Hematopoietic multipotent progenitor cell treated with erythropoietin and hydrocortisone succinate and interleukin-3 and kit ligand, for 8 days (in vitro differentiated cells): Measurements from ENCODE around the gene AGPAT3.

Source experiments
- DNase-seq: peaks from one replicate; pipeline ENCODE4 v3.0.0-alpha.2; 2015

AGPAT3 gene

DNA sequence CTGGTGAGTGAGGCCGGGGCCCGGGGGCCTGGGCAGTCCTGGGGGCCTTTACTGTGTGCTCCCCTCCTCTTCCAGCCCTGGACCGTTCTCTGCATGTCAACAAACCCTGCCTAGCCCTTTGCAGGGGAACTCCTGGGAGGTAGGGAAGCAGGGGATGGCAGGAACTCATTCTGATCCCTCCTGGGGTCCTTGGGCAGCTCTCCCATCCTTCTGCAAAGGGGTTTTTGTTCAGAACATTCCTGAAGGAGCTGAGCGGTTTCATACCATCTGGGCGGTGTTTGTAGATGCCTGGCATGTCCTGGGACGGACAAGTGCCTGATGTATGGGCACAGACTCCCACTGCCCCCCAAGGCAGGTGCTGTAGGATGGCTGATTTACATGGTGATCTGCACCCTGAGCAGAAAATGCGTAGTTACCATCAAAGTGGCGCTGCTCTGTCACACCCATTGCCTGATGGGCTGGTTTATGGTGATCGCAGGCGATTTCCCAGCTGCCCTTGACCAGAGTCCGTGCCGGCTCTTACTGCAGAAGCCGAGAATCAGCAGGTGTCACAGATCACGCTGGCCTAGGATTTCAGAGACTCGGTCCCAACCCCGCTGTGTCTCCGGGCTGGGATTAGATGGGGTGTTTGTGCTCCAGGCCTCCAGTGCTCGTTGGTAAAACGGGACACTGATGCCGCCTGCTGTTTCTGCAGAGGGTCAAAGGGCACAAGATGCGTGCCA, 75.5 kb downstream of the AGPAT3 start:
- no peak for DNase-seq

DNA sequence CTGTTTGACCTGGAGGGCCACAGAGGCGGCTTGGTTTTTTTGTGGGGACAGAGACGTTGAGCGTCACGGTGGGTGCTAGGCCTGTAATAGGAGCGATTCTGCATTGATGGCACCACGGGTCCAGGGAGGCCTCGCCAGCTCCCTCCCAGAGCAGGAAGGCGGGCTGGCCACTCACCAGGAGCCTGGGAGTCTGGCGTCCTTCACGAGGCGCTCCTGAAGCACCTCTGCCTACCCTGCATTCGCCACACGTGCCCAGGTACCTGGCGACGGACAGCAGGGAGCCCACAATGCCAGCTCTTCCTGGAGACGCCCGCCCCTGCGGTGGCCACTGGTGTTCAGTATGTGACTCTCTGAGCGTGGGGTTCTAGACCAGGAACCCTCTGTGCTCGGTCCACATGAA, 77.2 kb downstream of the AGPAT3 start:
- no peak for DNase-seq

- DNase-seq = no peak
These were observed 77.6 kb downstream of the AGPAT3 start for GRCh38 chr21:43942621-43943020.

- no peak for DNase-seq
These were observed 78.6 kb downstream of the AGPAT3 start for GRCh38 chr21:43943512-43944077.

DNA sequence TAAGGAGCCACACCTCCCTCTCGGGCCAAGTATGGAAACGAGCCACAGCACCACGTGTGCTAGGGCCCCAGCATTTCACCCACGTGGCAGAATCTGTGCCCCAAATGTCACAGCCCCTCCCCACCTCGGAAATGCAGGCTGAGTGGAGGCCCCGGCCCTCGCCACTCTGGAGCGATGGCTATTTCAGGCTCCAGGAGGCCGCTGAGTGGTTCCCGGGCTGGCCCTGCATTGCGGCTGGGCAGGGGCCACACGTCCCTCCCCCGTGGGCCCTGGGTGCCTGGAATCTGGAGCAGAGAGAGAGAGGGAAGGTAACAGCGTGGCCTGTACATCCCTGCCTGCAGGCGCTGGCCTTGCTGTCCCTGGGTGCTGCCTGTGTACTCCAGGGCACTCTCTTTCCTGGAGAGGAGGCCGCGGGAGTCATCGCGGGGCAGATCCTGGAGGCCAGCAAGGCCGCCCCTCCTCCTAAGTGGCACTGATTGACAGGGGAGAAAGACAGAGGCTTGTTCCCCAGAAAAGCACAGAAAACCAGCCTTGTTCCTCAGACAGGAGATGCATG, 79.1 kb downstream of the AGPAT3 start:
- no peak for DNase-seq

GRCh38 chr21:43944757-43945156, 79.7 kb downstream of the AGPAT3 start:
- DNase-seq = no peak

GRCh38 chr21:43948740-43949498, 83.9 kb downstream of the AGPAT3 start:
- DNase-seq = peak; percentile 24

- DNase-seq = no peak
These were observed 84.6 kb downstream of the AGPAT3 start for GRCh38 chr21:43949499-43950208.

DNA sequence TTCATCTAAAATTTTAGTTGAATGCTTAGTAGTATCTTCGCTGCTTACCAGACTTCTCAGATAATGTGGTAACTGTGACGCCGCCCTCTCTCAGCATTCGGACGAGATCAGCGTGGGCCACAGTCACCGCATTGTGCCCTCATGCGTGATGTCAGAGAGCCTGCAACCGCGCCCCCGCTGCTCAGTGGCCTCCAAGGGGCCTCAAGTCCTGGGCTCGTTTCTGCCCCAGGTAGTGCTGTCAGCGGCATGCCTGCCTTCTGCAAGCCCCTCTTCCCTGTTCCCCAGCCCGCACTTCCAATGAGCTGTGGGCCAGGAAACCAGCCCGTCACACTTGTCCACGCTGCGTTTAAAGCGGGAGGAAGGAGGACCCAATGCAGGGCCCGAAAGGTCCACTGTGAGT, 85.5 kb downstream of the AGPAT3 start:
- DNase-seq = no peak

GRCh38 chr21:43950936-43951335, 85.9 kb downstream of the AGPAT3 start:
- no peak for DNase-seq

- no peak for DNase-seq
These were observed 87.1 kb downstream of the AGPAT3 start for GRCh38 chr21:43951911-43952703.

DNA sequence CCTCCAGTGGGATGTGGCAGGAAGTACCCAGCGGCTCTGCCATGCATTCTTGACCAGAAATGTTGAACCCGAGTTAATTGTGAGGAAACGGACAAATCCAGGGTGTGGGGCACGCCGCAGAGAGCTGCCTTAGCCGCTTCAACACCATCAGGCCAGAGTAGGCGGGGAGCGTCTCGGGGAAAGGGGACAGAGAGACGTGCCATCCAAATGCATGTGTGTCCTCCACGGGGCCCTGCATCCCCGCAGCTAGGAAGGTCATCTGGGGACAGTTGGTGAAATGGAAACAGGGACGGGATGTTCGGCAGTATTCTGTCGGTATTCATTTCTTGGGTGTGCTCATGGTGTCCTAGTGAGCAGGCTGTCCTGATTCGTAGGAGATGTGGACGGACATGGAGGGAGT, 88.0 kb downstream of the AGPAT3 start:
- DNase-seq = no peak

- DNase-seq = no peak
These were observed 89.0 kb downstream of the AGPAT3 start for GRCh38 chr21:43954042-43954441.

GRCh38 chr21:43954896-43955295, 89.9 kb downstream of the AGPAT3 start:
- no peak for DNase-seq

GRCh38 chr21:43956019-43956669, 91.1 kb downstream of the AGPAT3 start:
- no peak for DNase-seq

- no peak for DNase-seq
These were observed 91.6 kb downstream of the AGPAT3 start for GRCh38 chr21:43956670-43957035.

GRCh38 chr21:43957128-43957571, 92.1 kb downstream of the AGPAT3 start:
- DNase-seq = no peak

- DNase-seq = no peak
These were observed 92.8 kb downstream of the AGPAT3 start for GRCh38 chr21:43957611-43958362.

DNA sequence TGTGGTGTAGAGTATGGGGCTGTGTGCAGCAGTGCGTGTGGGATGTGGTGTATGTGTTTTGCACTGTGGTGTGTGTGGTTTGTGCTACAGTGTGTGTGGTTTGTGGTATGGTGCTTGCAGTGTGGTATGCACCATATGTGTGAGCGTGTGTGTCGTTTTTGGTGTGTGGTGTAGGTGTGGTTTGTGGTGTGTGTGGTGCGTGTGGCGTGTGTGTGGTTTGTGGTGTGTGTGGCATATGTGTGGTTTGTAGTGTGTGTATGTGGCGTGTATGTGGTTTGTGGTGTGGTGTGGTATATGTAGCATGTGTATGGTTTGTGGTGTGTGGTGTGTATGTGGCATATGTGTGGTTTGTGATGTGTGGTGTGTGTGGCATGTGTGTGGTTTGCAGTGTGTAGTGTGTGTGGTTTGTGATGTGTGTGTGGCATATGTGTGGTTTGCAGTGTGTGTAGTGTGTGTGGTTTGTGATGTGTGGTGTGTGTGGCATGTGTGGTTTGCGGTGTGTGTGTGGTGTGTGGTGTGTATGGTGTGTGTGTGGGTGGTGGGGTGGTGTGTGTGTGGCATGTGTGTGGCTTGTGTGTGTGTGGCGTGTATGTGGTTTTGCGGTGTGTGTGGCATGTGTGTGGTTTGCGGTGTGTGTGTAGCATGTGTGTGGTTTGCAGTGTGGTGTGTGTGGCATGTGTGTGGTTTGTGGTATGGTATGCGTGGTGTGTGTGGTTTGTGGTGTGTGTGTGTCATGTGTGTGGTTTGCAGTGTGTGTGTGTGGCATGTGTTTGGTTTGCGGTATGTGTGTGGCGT, 93.5 kb downstream of the AGPAT3 start:
- DNase-seq = no peak
